SK-N-MC (cell line): ENCODE measurements around the gene PTTG1.

ENCODE experiments used
- EZH2 ChIP-seq: fragments of 200-600 bp; sonication (generic); IDR thresholded peaks from one replicate; pipeline ENCODE4 v1.6.1; 2017; ENCODE audit warnings: antibody characterized with exemption
- POLR2AphosphoS5 ChIP-seq: IDR thresholded peaks from 2 replicates; pipeline ENCODE4 v1.6.1; 2012; ENCODE audit warnings: mild to moderate bottlenecking, low read depth, low read length, borderline replicate concordance

DNA sequence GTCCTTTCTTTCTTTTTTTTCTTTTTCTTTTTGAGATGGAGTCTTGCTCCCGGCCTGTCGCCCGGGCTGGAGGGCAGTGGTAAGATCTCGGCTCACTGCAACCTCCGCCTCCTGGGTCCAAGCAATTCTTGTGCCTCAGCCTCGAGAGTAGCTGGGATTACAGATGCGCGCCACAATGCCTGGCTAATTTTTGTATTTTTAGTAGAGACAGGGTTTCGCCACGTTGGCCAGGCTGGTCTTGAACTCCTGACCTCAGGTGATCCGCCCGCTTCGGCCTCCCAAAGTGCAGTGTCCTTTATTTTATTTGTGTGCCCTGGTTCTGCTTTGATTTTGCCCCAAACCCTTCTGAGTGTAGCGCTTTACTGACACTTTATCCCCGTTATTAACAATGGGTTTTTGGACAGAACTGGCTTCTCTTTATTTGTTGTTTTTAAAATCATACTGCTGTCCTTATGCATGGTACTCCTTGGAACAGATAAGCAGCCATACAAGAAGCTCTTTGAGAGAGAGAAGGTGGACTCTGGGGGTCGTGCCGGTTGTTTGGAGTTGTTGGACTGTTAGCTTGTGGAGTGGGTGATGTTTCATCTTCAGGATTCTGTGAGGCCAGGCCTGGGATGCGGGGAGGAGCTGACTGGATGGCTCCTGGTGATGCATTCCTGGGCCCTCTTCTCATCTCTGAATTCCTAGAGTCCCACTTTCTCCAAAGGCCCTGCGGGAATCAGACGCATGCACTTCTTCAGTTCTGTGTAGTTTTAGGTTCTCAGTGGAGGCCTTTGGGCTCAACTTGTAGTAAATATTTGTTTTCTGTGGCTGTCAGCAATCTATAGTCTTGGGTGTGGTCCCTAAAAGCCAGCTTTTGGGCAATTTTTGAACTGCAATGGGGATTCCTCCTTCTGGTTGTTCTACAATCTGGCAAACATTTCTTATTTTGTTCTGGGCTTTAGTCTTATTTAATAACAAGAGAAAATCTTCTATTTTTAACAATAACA, 47.8 kb downstream of the PTTG1 start:
- TF ChIP-seq EZH2 (no peak), POLR2AphosphoS5 (no peak)
